VCaP (cell line): ENCODE measurements around the gene UGT3A1.
"Not testable (repeated sequence)": the region's sequence is repeated elsewhere in the genome, so short reads cannot be mapped to it uniquely, and the experiment has no call there.

Source experiments
- H3K27ac ChIP-seq: fragments of 450-650 bp; 2 replicates; pipeline ENCODE4 v1.5.1; 2017
- TF ChIP-seq, protein P1 (sequence below): fragments of 450-650 bp; conservative IDR thresholded peaks from 2 replicates; pipeline ENCODE4 v1.5.1; 2017; ENCODE audit warnings: mild to moderate bottlenecking, moderate library complexity

Gene UGT3A1

DNA sequence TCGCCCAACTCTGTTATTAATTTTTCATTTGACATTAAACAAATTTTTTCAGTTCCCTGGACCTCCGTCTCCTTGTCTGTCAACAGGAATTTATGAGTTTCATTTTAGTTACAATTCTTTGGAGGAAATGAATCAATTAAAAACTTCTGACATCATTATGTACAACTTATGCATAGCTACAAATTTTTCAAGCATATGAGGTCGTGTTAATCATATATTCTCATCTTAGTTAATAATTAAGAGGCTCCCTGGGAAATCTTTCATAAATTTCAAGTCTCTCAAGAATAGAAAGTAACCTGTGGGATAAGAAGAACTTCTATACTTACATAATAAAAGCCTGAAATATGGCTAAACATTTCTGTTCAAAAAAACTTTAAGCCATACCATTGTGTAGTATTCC lies 3.4 kb downstream of the UGT3A1 start:
- no peak overlapping the region for H3K27ac ChIP-seq
- TF ChIP-seq, protein P1, sequence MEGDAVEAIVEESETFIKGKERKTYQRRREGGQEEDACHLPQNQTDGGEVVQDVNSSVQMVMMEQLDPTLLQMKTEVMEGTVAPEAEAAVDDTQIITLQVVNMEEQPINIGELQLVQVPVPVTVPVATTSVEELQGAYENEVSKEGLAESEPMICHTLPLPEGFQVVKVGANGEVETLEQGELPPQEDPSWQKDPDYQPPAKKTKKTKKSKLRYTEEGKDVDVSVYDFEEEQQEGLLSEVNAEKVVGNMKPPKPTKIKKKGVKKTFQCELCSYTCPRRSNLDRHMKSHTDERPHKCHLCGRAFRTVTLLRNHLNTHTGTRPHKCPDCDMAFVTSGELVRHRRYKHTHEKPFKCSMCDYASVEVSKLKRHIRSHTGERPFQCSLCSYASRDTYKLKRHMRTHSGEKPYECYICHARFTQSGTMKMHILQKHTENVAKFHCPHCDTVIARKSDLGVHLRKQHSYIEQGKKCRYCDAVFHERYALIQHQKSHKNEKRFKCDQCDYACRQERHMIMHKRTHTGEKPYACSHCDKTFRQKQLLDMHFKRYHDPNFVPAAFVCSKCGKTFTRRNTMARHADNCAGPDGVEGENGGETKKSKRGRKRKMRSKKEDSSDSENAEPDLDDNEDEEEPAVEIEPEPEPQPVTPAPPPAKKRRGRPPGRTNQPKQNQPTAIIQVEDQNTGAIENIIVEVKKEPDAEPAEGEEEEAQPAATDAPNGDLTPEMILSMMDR, result no peak

DNA sequence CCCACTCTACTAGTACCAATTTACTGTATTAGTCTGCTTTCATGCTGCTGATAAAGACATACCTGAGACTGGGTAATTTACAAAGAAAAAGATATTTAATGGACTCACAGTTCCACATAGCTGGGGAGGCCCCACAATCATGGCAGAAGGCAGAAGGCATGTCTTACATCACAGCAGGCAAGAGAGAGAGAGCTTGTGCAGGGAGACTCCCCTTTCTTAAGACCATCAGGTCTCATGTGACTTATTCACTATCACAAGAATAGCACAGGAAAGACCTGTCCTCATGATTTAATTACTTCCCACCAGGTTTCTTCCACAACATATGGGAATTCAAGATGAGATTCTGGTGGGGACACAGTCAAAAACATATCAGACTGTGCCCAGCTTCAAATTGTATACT lies 11.5 kb downstream of the UGT3A1 start:
- TF ChIP-seq, protein P1, result no peak
- H3K27ac ChIP-seq, result no peak overlapping the region

DNA sequence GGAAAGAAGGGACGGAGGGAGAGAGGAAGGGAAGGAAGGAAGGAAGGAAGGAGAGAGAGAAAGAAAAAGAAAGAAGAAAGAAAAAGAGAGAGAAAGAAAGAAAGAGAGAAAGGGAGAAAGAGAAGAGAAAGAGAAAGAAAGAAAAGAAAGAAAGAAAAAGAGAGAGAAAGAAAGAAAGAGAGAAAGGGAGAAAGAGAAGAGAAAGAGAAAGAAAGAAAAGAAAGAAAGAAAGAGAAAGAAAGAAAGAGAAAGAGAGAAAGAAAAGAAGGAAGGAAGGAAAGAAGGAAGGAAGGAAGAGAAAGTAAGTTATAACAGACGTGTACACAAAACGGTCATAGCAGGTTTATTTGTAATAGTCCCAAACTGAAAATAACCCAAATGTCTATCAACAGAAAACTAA lies 14.3 kb downstream of the UGT3A1 start:
- not testable (repeated sequence) for H3K27ac ChIP-seq

DNA sequence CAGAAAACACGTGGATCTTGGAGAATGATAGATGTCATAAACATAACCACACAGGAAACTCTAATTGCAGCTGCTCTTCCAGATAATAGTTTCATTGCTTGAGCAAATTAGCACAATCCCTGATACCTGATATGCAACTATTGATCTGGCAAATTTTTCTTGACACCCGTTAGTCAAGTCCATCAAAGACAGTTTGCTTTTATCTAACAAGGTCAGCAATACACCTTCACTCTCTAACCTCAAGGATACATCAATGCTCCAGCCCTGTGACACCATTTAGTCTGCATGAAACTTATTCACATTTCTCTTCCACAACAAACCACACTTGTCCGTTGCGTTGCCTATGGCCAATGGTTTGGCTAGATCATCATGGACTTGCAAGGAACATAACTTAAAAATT lies 16.6 kb downstream of the UGT3A1 start:
- TF ChIP-seq, protein P1, result no peak
- H3K27ac ChIP-seq, result no peak overlapping the region

DNA sequence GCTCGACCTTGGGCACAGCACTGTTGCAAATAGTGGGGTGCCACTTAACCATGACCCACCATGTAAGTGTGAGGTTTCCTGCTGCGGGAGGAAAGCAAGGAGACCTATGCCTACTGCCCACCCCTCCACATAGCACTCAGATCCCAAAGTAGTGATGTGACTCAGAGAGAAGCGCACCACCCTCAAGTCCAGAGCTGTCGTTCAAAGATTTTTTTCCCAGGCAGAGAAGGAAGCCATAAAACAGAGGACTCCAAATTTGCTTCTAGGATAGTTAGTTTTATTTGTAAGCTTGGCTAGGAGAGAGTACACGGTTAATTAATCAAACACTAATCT lies 19.3 kb downstream of the UGT3A1 start:
- TF ChIP-seq, protein P1, result no peak
- no peak overlapping the region for H3K27ac ChIP-seq

DNA sequence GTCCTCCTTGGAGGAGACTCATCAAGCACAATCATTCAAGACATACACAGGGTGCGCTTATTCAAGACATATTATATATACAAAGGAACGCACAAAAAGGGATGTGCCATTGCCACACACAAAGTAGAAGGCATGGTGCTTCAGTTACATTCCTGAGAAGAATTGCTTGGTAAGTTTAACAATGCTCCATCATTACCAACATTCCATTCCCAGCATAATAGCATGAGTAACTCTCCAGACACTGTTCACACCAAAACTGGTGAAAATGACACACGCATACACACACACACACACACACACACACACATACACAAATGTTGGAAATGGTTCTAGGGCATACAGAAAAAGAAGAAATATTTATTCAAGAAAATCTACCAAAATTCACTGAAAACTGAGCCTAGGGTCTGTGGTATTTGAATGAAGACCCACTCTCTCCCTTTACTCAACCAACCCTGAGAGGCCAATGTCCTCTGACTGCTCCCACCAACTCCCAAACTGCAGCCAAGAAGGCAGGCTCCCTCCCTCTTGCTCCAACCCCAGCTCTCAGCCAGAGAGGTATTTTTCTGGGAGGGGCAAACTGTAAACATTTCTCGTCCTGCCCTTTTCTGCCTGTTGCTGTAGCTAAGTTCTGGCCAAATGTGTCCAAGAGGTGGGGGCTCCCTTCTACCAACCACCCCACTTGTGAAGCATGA lies 19.9 kb downstream of the UGT3A1 start:
- no peak overlapping the region for H3K27ac ChIP-seq
- TF ChIP-seq, protein P1, result no peak

DNA sequence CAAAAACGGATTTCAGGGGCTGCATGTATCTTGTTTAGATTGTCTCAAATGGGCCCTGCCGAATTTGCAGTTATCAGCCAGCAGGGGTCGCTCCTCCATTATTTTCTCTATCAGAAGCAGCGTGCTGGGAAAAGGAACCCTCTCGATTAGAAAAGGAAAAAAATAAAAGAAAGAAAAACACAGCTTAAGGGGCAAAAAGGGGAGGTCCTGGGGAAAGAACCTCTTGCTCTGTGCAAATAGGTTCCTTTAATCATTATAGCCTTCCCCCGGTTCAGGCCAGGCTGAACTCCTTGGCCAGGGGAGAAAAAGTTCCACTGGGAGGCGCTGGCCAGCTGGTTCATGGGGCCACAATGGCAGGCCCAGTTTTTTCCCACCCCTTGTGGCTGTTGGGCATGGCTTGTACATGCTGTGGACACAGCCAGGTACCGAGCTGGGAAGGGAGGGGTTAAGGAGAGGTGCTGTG lies 27.8 kb downstream of the UGT3A1 start:
- H3K27ac ChIP-seq, result no peak overlapping the region
- TF ChIP-seq, protein P1, result peak; percentile 60; the same call in 1 of the 2 replicates

DNA sequence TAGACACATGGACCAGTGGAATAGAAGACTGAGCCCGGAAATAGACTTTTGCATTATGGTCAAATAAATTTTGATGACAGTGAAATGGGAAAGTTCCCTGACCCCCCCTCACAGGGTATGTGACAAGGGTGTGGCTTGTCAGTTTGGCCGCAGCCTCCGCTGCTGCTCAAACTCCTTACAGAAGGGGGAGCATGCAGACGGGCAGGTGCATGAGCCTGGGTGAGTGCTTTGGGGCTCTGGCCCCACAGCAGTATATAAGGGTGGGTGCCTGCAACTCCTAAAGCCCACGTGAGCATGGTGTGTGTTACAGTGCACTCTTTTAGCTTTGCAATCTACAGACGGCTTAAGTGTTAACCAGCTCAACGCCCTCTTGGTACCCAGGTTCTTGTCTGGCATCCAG lies 30.9 kb downstream of the UGT3A1 start:
- TF ChIP-seq, protein P1, result no peak

More for the DNA sequence above, 30.9 kb downstream of the UGT3A1 start:
- no peak overlapping the region for H3K27ac ChIP-seq
